Ramos (cell line): Measurements from ENCODE around the gene AIF1.

Experiments used
- in situ Hi-C: fragments of 300-500 bp; cut with MboI; formaldehyde crosslinking; loops from one replicate; pipeline ENCODE4 v1.14.3; 2022; ENCODE audit warnings: low sequenced_read_pairs; ENCODE audit not compliant: unreplicated experiment

Gene AIF1

GRCh38 chr6:31639449-31639861 is 24.4 kb downstream of the AIF1 start:
- in situ Hi-C loops, result no loop called here

GRCh38 chr6:31640612-31641011 is 25.6 kb downstream of the AIF1 start:
- in situ Hi-C loops, result no loop called here

GRCh38 chr6:31641370-31641769 is 26.3 kb downstream of the AIF1 start:
- in situ Hi-C loops, result no loop called here

- in situ Hi-C loops, result no loop called here
These were observed 27.9 kb downstream of the AIF1 start for GRCh38 chr6:31642798-31643570.

- in situ Hi-C loops, result no loop called here
These were observed 28.9 kb downstream of the AIF1 start for GRCh38 chr6:31643818-31644454.

- in situ Hi-C loops, result no loop called here
These were observed 30.3 kb downstream of the AIF1 start for GRCh38 chr6:31645325-31645724.

GRCh38 chr6:31651602-31652191 is 36.7 kb downstream of the AIF1 start:
- in situ Hi-C loops, result no loop called here

GRCh38 chr6:31652925-31653724 is 38.1 kb downstream of the AIF1 start:
- in situ Hi-C loops, result no loop called here

- in situ Hi-C loops, result no loop called here
These were observed 39.7 kb downstream of the AIF1 start for GRCh38 chr6:31654574-31655348.

GRCh38 chr6:31655349-31656237 is 40.6 kb downstream of the AIF1 start, which contains the start of gene APOM:
Gene APOM, plus strand, starts transcription at chr6:31655894. Its CDS starts 73 bp downstream, at chr6:31655967.
- in situ Hi-C loops, result no loop called here

- in situ Hi-C loops, result no loop called here
These were observed 42.5 kb downstream of the AIF1 start for GRCh38 chr6:31657406-31658157.

- in situ Hi-C loops, result no loop called here
These were observed 43.2 kb downstream of the AIF1 start for GRCh38 chr6:31658158-31658688.

GRCh38 chr6:31658983-31659648 is 44.1 kb downstream of the AIF1 start:
- in situ Hi-C loops, result no loop called here

- in situ Hi-C loops, result no loop called here
These were observed 44.8 kb downstream of the AIF1 start for GRCh38 chr6:31659649-31660380.

GRCh38 chr6:31660381-31661261 is 45.6 kb downstream of the AIF1 start, which contains the start of gene C6orf47:
Gene C6orf47, minus strand, starts transcription at chr6:31660778. Its CDS starts 831 bp downstream, at chr6:31659947.
- in situ Hi-C loops, result no loop called here
